Heart left ventricle (tissue), 13 donors: Measurements from ENCODE around the gene ELOVL2.

Source experiments
- CTCF ChIP-seq, 12 donors: fragments of 200-600 bp; sonication (generic) in 4 of 12; IDR thresholded peaks; one replicate each; pipeline versions ENCODE4 v1.5.0 to v1.8.0; 2018 to 2022; ENCODE audit warnings: antibody characterized with exemption in 12 of 12, mild to moderate bottlenecking in 5 of 12
- POLR2A ChIP-seq, 2 donors: fragments of 450-650 bp; IDR thresholded peaks; one replicate each; pipeline ENCODE4 v1.6.1; 2017; ENCODE audit warnings: antibody characterized with exemption in 2 of 2, mild to moderate bottlenecking in 2 of 2, moderate library complexity in 2 of 2
- donor health status: ischemic (EF 13 %, LVEDD 7.1; RV severe dilation, severe dysfunction).
- donor health status: DM: no; HTN: yes; CAD: no.
- donor health status: DM: no; HTN: no; CAD: no.
- donor health status: ischemic (EF 25% LVEDD 6.9; RV normal size, moderate dysfunction).
- donor health status: ischemic (EF 25% LVEDD 5.7; RV mildly dilated, moderate dysfunction).
- donor health status: ischemic (EF 35%, LVEDD 5.7; RV mildly dilated, moderate dysfunction).
- donor health status: nonischemic (EF 11% LVEDD 7.7; RV severe dilation, severe dysfunction).
- donor health status: DM: yes; HTN: yes; CAD: no.
- donor health status: PGD.
- donor health status: ischemic (EF 29% LVEDD 5.4; RV normal size, mild dysfunction).
- donor health status: nonischemic (EF 23%, LVEDD 6.1; RV moderate dilation, normal function).

GRCh38 chr6:11011787-11012234 is 32.3 kb downstream of the ELOVL2 start:
- no peak for TF ChIP-seq CTCF (IDR thresholded peaks at IDR 0.05)
- TF ChIP-seq POLR2A (IDR thresholded peaks at IDR 0.05): no peak
